ENCODE data around the gene KDF1. TPM values are rescaled to one million over a fixed set of nuclear protein-coding genes. Genes with fewer than 3 reads are reported as not detected.

Gene KDF1
- total RNA-seq, 1 donor from 2014 or later = 1.2 TPM

DNA sequence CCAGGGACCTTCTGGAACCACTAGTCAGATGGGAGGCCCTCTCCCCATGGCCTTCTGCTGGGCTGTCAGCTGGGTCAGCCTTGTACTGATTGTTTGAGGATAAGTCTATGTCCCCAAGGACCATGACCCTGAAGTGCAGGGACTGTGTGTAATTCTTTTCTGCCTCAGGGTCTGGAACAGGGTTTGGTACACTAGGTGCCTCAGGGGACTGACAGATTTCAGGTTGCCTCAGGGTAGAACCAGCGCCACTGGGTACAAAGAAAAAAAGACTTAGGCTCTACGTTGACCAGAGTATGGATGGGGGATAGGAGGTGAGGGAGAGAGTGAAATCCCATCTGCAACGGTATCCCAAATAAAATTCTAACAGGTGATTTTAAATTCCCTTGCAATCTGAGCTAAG lies 3.0 kb downstream of the KDF1 start:
- TF ChIP-seq, protein P1, sequence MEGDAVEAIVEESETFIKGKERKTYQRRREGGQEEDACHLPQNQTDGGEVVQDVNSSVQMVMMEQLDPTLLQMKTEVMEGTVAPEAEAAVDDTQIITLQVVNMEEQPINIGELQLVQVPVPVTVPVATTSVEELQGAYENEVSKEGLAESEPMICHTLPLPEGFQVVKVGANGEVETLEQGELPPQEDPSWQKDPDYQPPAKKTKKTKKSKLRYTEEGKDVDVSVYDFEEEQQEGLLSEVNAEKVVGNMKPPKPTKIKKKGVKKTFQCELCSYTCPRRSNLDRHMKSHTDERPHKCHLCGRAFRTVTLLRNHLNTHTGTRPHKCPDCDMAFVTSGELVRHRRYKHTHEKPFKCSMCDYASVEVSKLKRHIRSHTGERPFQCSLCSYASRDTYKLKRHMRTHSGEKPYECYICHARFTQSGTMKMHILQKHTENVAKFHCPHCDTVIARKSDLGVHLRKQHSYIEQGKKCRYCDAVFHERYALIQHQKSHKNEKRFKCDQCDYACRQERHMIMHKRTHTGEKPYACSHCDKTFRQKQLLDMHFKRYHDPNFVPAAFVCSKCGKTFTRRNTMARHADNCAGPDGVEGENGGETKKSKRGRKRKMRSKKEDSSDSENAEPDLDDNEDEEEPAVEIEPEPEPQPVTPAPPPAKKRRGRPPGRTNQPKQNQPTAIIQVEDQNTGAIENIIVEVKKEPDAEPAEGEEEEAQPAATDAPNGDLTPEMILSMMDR (IDR thresholded peaks at IDR 0.05; ENCODE audit: partially characterized antibody, unreplicated experiment) = no peak
- no peak overlapping the region for H3K27ac Mint-ChIP-seq (ENCODE audit: unreplicated experiment)
- peaks cover 15% of the 10 kb centered on the region for H3K27me3 Mint-ChIP-seq (ENCODE audit: unreplicated experiment)
- H3K4me3 Mint-ChIP-seq (ENCODE audit: unreplicated experiment) = peak overlapping the region; percentile 12
- H3K9me3 Mint-ChIP-seq (ENCODE audit: unreplicated experiment) = no peaks in the 10 kb centered on the region
- no peak for DNase-seq
- no peaks in the 10 kb centered on the region for H3K36me3 Mint-ChIP-seq (ENCODE audit: unreplicated experiment)
- H3K4me1 Mint-ChIP-seq (ENCODE audit: low read depth, unreplicated experiment) = peaks cover 6% of the 10 kb centered on the region

DNA sequence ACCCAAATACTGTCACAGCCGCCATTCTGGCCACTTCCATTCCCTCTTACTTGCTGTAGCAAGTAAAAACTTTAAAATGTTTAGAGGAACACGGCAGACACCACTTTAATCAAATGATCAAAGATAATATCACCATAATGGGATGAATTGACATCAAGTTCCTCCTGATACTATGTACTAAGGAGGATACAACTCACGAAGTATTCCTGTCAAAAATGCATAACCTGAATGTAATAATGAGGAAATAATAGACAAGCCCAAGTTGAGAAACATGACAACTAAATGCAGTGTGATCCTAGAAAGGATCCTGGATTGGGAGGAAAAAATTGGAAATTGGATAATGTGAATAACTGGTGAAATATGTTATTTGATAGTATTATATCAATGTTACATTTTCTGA lies 3.9 kb downstream of the KDF1 start:
- Mint-ChIP-seq H3K27me3 (ENCODE audit: unreplicated experiment) (peaks cover 14% of the 10 kb centered on the region), H3K4me3 (ENCODE audit: unreplicated experiment) (no peak overlapping the region), H3K36me3 (ENCODE audit: unreplicated experiment) (no peaks in the 10 kb centered on the region), H3K9me3 (ENCODE audit: unreplicated experiment) (peaks cover 3% of the 10 kb centered on the region), H3K4me1 (ENCODE audit: low read depth, unreplicated experiment) (peaks cover 6% of the 10 kb centered on the region), H3K27ac (ENCODE audit: unreplicated experiment) (no peak overlapping the region)
- TF ChIP-seq, protein P1 (IDR thresholded peaks at IDR 0.05; ENCODE audit: partially characterized antibody, unreplicated experiment) = no peak
- DNase-seq = no peak

DNA sequence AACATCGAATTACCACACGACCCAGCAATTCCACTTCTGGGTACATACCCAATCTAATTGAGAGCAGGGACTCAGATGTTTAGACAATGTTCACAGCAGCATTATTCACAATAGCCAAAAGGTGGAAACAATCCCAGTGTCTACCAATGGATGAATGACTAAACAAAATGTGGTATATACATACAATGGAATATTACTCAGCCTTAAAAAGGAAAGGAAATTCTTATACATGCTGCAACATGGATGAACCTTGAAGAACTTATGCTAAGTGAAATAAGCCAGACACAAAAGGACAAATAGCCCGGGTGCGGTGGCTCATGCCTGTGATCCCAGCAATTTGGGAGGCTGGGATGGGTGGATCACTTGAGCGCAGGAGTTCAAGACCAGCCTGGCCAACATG lies 6.9 kb downstream of the KDF1 start:
- Mint-ChIP-seq H3K4me1 (ENCODE audit: low read depth, unreplicated experiment) (peaks cover 8% of the 10 kb centered on the region), H3K27ac (ENCODE audit: unreplicated experiment) (no peak overlapping the region), H3K36me3 (ENCODE audit: unreplicated experiment) (peaks cover 3% of the 10 kb centered on the region), H3K9me3 (ENCODE audit: unreplicated experiment) (peaks cover 7% of the 10 kb centered on the region), H3K27me3 (ENCODE audit: unreplicated experiment) (peaks cover 4% of the 10 kb centered on the region), H3K4me3 (ENCODE audit: unreplicated experiment) (no peak overlapping the region)
- TF ChIP-seq, protein P1 (IDR thresholded peaks at IDR 0.05; ENCODE audit: partially characterized antibody, unreplicated experiment) = no peak
- no peak for DNase-seq

DNA sequence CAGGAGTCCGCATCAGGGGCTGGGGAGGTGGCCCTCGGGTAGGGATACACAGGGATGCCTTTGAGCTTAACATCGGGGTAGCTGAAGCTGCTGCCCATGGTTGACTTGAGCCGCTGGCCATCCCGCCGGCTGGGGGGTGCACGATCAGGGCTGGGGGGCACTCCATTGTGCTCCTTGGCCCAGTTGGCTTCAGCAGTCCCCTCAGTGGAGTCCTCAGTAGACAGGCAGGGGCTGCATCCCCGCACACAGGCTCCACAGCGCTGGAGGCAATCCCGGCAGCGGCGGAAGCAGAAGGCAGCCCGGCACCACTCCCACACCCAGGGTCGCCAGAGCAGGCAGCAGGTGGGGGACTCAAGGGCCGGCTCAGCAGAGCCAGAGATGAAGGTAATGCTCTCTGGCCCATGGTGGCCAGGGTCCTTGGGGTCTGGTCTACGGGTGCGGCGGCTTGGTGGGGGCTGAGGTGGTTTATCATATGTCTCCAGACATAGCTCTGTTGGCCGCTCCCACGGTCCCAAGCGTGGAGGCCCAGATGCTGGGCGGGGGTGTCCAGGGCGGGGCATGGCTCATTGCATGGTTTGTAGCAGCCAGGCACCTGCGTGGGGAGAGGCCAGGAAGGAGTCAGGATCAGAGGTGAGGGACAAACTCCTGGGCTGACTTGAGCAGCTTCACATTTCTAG lies 8.3 kb downstream of the KDF1 start:
- TF ChIP-seq, protein P1 (IDR thresholded peaks at IDR 0.05; ENCODE audit: partially characterized antibody, unreplicated experiment) = no peak
- Mint-ChIP-seq H3K36me3 (ENCODE audit: unreplicated experiment) (peaks cover 3% of the 10 kb centered on the region), H3K9me3 (ENCODE audit: unreplicated experiment) (peaks cover 7% of the 10 kb centered on the region), H3K27me3 (ENCODE audit: unreplicated experiment) (no peaks in the 10 kb centered on the region), H3K27ac (ENCODE audit: unreplicated experiment) (no peak overlapping the region), H3K4me1 (ENCODE audit: low read depth, unreplicated experiment) (peaks cover 5% of the 10 kb centered on the region), H3K4me3 (ENCODE audit: unreplicated experiment) (no peak overlapping the region)
- DNase-seq = no peak

DNA sequence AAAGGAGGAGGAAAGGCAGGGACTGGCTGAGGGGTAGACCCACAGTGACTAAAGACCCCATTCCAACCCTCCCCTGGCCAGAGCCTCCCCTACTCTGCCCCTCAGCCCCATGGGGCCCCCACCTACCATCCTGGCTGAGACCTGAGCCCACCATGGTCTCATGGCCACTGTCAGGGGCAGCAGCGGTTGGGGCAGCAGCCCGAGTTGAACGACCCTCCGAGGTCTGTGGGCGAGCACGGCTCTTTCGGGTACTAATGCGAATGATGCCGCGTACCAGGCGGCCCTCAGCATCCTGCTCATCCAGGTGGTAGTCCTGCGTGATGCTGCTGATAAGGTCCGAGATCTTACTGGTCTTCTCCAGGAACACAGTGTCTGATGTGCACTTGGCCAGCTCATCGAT lies 9.1 kb downstream of the KDF1 start:
- peaks cover 5% of the 10 kb centered on the region for H3K4me1 Mint-ChIP-seq (ENCODE audit: low read depth, unreplicated experiment)
- H3K27ac Mint-ChIP-seq (ENCODE audit: unreplicated experiment) = no peak overlapping the region
- no peak overlapping the region for H3K4me3 Mint-ChIP-seq (ENCODE audit: unreplicated experiment)
- no peak for DNase-seq
- H3K9me3 Mint-ChIP-seq (ENCODE audit: unreplicated experiment) = peaks cover 7% of the 10 kb centered on the region
- peaks cover 3% of the 10 kb centered on the region for H3K36me3 Mint-ChIP-seq (ENCODE audit: unreplicated experiment)
- TF ChIP-seq, protein P1 (IDR thresholded peaks at IDR 0.05; ENCODE audit: partially characterized antibody, unreplicated experiment) = no peak
- H3K27me3 Mint-ChIP-seq (ENCODE audit: unreplicated experiment) = no peaks in the 10 kb centered on the region
